GM18907 (cell line): ENCODE measurements around the gene MFAP5.

Experiments used
- ATAC-seq: cut with Tn5 transposase; IDR thresholded peaks from one replicate; pipeline ENCODE4 v1.9.1; 2021; ENCODE audit warnings: mild to moderate bottlenecking, moderate library complexity; ENCODE audit not compliant: unreplicated experiment

The MFAP5 gene

GRCh38 chr12:8662593-8662992, at the start of gene MFAP5:
MFAP5 (minus strand) TSS chr12:8662826; CDS start chr12:8662104, 722 bp downstream.
- ATAC-seq = no peak

GRCh38 chr12:8709124-8709830, 46.7 kb upstream of the MFAP5 start:
- ATAC-seq = no peak

- ATAC-seq = no peak
Measured at GRCh38 chr12:8702159-8702558, 39.5 kb upstream of the MFAP5 start.

- no peak for ATAC-seq
Measured at GRCh38 chr12:8701046-8701660, 38.5 kb upstream of the MFAP5 start.

GRCh38 chr12:8699714-8700113, 37.1 kb upstream of the MFAP5 start:
- ATAC-seq = no peak

- no peak for ATAC-seq
Measured at GRCh38 chr12:8698879-8699278, 36.3 kb upstream of the MFAP5 start.

GRCh38 chr12:8698132-8698851, 35.7 kb upstream of the MFAP5 start:
- peak; percentile 45 for ATAC-seq

- peak; percentile 70 for ATAC-seq
Measured at GRCh38 chr12:8697476-8698131, 35.0 kb upstream of the MFAP5 start, which contains the start of gene RIMKLB. RIMKLB (plus strand) TSS chr12:8697991; CDS start chr12:8713867, 15,876 bp downstream.

GRCh38 chr12:8697120-8697475, 34.5 kb upstream of the MFAP5 start:
- ATAC-seq = peak; percentile 31

GRCh38 chr12:8696442-8697090, 33.9 kb upstream of the MFAP5 start:
- no peak for ATAC-seq

- ATAC-seq = no peak
Measured at GRCh38 chr12:8695116-8695515, 32.5 kb upstream of the MFAP5 start.

GRCh38 chr12:8692573-8692972, 29.9 kb upstream of the MFAP5 start:
- no peak for ATAC-seq

GRCh38 chr12:8689681-8690080, 27.1 kb upstream of the MFAP5 start:
- ATAC-seq = no peak

- ATAC-seq = no peak
Measured at GRCh38 chr12:8687846-8688601, 25.4 kb upstream of the MFAP5 start.

- no peak for ATAC-seq
Measured at GRCh38 chr12:8685051-8685450, 22.4 kb upstream of the MFAP5 start.

- ATAC-seq = no peak
Measured at GRCh38 chr12:8681129-8681884, 18.7 kb upstream of the MFAP5 start.

- ATAC-seq = no peak
Measured at GRCh38 chr12:8680533-8680932, 17.9 kb upstream of the MFAP5 start.

GRCh38 chr12:8678661-8679111, 16.1 kb upstream of the MFAP5 start:
- no peak for ATAC-seq

GRCh38 chr12:8677362-8677761, 14.7 kb upstream of the MFAP5 start:
- no peak for ATAC-seq
